ENCODE data around the gene PEX1.
A peak's percentile ranks its signal among the peaks of the same experiment; 100 is the strongest.
"Not testable (repeated sequence)": the region's sequence is repeated elsewhere in the genome, so short reads cannot be mapped to it uniquely, and the experiment has no call there.

PEX1 gene

GRCh38 chr7:92504563-92504962 lies 23.8 kb downstream of the PEX1 start:
- DNase-seq (ENCODE audit: low read depth) = no peak

GRCh38 chr7:92503767-92504166 lies 24.6 kb downstream of the PEX1 start:
- DNase-seq (ENCODE audit: low read depth) = no peak

- DNase-seq (ENCODE audit: low read depth) = no peak
Measured at GRCh38 chr7:92498557-92498956, 29.8 kb downstream of the PEX1 start.

DNA sequence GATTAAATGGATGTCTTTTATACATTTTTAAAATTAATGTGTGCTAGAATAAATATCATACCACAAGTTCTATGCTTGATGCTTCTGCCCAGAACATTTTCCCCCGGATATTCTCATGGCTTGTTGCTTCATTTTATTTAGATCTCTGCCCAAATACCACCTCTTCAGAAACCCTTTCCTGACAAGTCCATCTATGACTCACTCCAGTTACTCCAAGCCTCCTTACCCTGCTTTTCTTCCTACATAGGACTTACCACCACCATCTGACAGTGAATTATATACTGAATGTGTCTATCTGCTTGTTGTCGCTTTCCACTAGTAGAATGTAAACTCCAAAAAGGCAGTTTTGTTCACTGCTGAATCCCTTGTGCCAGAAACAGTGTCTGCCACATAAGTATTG lies 31.4 kb downstream of the PEX1 start:
- no peak for DNase-seq (ENCODE audit: low read depth)

- no peak for DNase-seq (ENCODE audit: low read depth)
Measured at GRCh38 chr7:92489634-92490033, 38.7 kb downstream of the PEX1 start.

GRCh38 chr7:92487804-92488203 lies 40.5 kb downstream of the PEX1 start:
- DNase-seq (ENCODE audit: low read depth) = no peak

GRCh38 chr7:92485974-92486373 lies 42.3 kb downstream of the PEX1 start:
- no peak for DNase-seq (ENCODE audit: low read depth)

DNA sequence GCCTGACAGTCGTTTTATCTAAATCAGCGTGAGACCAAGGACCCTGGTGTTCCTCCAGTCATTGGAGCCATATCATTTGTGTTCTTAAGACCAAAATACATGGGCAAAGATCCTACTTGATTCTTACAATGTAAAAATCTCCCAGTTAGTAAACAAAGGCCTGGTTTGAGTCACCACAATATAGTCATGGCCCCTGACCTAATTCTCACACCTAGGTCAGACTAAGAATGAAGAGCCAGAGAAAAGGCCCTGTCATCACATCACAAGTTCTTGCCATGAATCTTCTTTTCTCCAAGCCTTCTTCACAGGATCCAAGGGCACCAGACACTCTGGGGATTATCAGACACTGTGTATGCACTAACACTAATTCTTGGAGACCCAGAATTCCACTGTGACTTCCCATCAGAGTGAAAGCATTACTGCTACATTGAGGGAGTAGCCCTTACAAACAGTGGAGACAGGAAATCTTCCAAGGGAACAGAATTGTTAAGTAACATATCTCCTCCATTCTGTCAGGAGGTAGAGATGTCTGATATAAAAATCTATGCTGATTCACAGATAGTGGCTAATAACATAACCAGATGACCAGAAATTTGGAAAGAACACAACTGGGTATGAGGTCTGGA lies 42.9 kb downstream of the PEX1 start:
- DNase-seq (ENCODE audit: low read depth) = no peak

DNA sequence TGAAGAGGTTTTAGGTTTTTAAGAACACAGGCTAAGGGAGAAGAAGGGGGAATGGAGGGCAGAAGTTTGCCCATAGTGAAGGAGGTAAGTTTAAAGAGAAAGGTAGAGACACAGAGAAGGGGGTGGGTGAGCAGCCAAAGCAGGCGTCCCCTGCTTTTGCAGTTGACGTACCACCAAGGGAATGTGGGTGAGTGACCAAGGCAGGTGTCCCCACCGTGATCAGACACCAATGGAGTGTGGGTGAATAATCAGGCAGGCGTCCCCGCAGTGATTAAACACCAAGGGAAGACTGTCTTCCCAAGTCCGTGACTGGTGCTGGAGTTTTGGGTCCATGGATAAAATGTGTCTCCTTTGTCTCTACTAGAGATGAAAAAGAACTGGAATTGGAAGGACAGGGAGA lies 44.1 kb downstream of the PEX1 start:
- not testable (repeated sequence) for DNase-seq (ENCODE audit: low read depth)

DNA sequence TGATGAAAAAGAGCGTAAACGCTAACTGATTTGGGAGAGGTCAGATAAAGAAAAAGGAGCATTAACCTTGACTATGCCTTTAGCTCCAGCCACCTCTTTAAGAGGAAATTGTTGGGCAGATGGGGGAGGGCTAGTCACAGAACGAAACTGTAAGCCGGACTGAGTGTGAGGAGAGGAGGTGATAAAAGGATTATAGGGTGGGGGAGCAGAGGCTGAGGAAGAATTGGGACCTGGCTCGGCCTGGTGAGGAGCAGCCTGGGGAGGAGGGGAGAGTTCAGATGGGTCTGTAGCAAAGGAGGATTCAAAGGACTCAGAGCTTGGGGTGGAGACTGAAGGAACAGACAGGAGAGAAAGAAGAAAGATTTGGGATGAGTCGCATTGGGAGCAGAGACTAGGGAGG lies 44.7 kb downstream of the PEX1 start:
- DNase-seq (ENCODE audit: low read depth) = not testable (repeated sequence)

- DNase-seq (ENCODE audit: low read depth) = not testable (repeated sequence)
Measured at GRCh38 chr7:92479146-92479545, 49.2 kb downstream of the PEX1 start.

DNA sequence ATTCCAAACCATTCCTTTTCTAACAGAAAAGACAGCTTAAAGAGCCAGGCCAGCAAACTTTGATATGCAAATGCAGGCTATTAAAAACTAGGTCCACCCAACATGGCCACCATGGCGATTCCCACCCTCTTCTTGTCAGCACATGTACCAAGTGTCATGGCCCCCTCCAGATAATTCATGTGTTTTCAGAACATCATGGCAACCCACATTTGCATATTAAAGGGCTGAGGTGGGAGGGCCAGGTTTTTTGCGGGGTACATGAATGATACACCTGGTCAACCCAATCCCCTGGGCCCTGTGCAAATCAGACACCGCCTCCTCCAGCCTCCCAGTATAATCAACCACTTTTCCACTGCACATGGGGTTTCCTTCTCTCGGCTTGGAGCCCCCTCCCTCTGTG lies 49.6 kb downstream of the PEX1 start:
- DNase-seq (ENCODE audit: low read depth) = no peak

DNA sequence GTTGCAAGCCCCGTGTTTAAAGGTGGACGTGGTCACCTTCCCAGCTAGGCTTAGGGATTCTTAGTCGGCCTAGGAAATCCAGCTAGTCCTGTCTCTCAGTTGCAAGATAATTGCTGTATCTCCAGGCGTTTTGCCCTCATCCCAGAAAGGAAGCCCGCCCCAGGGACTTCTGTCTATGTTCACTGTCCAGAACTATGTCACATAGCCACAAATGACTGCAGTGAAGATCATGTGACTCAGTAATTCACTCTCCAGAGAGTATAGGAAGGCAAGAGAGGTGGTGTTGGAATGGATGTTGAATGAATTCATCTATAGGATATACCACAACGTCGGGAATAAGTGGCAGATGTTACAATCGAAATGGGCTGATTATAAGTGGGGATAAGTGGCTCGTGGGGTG lies 50.2 kb downstream of the PEX1 start:
- no peak for DNase-seq (ENCODE audit: low read depth)

DNA sequence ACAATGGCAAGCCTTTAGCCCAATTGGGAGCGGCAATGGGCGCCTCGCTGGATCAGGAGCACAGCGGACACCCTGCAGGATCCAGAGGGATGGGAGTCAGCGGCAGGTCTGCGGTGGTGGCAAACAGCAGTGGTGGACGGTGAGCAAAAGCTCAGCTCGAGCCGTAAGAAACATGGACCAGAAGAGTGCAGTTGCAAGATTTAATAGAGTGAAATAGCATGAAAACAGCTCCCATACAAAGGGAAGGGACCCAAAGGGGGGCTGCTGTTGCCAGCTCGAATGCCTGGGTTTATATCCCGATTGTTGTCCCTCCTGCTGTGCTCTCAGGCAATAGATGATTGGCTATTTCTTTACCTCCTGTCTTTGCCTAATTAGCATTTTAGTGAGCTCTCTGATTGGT lies 50.6 kb downstream of the PEX1 start, which contains the start of gene ERVW-1:
ERVW-1 (minus strand) TSS at position 266 of the 400 bp plus-strand sequence. CDS start 7,565 bp downstream, outside the sequence.
- not testable (repeated sequence) for DNase-seq (ENCODE audit: low read depth)

GRCh38 chr7:92475851-92476590 lies 52.3 kb downstream of the PEX1 start:
- DNase-seq (ENCODE audit: low read depth) = not testable (repeated sequence)

GRCh38 chr7:92475261-92475770 lies 53.0 kb downstream of the PEX1 start:
- not testable (repeated sequence) for DNase-seq (ENCODE audit: low read depth)

DNA sequence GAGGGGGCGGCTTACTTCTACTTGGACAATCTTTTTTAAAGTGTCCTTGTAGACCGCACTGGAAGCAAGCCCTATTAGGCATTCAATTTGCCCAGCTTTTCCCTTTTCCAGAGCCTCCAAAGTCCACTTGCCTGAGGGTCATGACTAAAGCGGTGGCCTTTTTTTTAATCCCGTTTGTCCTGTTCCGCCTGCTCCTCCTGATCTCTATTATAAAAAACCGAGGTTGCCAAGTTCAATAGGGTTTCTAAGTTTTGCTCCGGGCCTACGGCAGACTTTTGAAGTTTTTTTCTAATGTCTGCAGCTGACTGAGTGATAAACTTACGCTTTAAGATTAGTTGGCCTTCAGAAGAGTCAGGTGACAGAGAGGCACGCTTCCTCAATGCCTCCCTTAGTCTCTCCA lies 54.3 kb downstream of the PEX1 start:
- not testable (repeated sequence) for DNase-seq (ENCODE audit: low read depth)

DNA sequence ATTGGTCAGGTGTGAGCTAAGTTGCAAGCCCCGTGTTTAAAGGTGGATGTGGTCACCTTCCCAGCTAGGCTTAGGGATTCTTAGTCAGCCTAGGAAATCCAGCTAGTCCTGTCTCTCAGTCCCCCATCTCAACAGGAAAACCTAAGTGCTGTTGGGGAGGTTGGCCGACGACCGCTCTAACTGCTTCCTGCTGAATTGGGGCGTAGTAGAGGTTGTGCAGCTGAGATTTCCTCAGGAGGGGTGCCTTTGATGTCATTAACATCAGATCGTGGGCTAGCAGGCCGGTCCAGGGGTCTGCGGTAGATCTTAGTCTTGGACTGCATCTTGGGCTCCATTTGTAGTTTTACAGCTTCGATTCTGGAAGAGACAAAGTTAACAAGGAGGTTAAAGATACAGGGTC lies 59.7 kb downstream of the PEX1 start:
- not testable (repeated sequence) for DNase-seq (ENCODE audit: low read depth)

DNA sequence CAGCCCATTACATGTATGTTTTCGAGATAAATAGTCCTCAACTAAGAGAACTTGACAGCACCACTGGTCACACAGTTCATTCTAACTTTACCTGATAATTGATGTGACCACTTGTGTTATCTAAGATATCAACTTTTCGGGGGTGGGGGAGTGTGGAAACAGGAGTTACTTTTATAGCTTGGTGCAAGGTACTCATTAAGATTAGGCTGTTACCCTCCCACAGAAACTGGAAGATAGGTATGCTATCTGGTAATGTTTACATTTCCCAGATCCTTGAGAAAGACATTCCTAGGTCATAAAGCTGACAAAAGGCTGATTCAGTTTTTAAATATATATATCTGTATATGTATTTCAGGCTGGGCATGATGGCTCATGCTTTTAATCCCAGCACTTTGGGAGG lies 61.6 kb downstream of the PEX1 start:
- no peak for DNase-seq (ENCODE audit: low read depth)

DNA sequence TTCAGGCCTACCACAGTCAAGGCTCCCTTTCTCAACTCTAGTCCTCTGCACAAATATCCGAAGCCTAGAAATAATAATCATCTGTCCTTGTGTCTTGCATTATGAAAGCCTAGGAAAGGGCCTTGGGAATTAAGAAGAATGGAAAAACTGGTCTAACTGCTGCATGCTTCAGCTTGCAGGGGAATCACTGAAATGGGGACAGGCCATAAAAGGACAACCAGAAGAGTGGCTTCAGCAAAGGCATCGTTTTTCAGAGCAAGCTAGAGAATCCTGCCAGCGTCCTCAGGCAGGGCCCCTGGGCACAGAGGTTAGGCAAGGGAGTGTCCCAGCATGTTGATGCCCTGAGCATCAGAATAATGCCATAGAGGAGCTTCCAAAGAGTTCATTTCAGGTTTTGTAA lies 63.8 kb downstream of the PEX1 start:
- DNase-seq (ENCODE audit: low read depth) = no peak

DNA sequence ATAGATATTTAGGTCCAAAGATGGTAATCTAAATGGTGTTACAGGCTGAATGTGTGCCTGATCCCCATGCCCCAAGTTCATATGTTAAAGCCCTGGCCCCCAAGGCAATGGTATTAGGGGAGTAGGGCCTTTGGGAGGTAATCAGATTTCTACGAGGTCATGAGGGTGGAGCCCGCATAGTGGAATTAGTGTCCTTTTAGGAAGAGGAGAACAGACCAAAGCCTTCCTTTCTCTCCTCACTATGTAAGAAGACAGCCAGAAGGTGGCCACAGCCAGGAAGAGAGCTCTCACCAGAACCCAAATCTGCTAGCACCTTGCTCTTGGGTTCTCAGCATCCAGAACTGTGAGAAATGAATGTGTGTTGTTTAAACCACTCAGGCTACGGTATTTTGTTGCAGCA lies 65.8 kb downstream of the PEX1 start:
- DNase-seq (ENCODE audit: low read depth) = no peak

GRCh38 chr7:92461027-92462003 lies 67.0 kb downstream of the PEX1 start:
- DNase-seq (ENCODE audit: low read depth) = peak; percentile 5
